BLaER1 treated with 17β-estradiol and CSF1 and Interleukin-3, amounts not matched to agents 10 nM and 100 nM (cell line): ENCODE data around the gene EFCAB12.

Source experiments
- H3K27ac ChIP-seq, 11 experiments: shearing (Covaris generic); formaldehyde crosslinking; 2 replicates each; pipeline ENCODE4 v1.8.1; 2022
- H3K27me3 ChIP-seq, 11 experiments: shearing (Covaris generic); formaldehyde crosslinking; 2 replicates each; pipeline ENCODE4 v1.8.1; 2022
- H3K36me3 ChIP-seq, 11 experiments: shearing (Covaris generic); formaldehyde crosslinking; 2 replicates each; pipeline ENCODE4 v1.8.1; 2022
- H3K4me1 ChIP-seq, 10 experiments: shearing (Covaris generic); formaldehyde crosslinking; 2 replicates each; pipeline ENCODE4 v1.8.1; 2022
- H3K4me2 ChIP-seq, 11 experiments: shearing (Covaris generic); formaldehyde crosslinking; 2 replicates each; pipeline ENCODE4 v1.8.1; 2022
- H3K4me3 ChIP-seq, 10 experiments: shearing (Covaris generic); formaldehyde crosslinking; 2 replicates each; pipeline ENCODE4 v1.8.1; 2022
- H3K9ac ChIP-seq, 11 experiments: shearing (Covaris generic); formaldehyde crosslinking; 2 replicates each; pipeline ENCODE4 v1.8.1; 2022
- H3K9me3 ChIP-seq, 11 experiments: shearing (Covaris generic); formaldehyde crosslinking; replicated peaks in 1 of 11; 2 replicates each; pipeline ENCODE4 v1.8.1; 2022
- H4K20me1 ChIP-seq, 11 experiments: shearing (Covaris generic); formaldehyde crosslinking; 2 replicates each; pipeline ENCODE4 v1.8.1; 2022
- Cebpa-rat ChIP-seq, 11 experiments: shearing (Covaris generic); IDR thresholded peaks; 2 replicates each; pipeline ENCODE4 v1.8.1; 2022

Gene EFCAB12

GRCh38 chr3:129467932-129468331 is 39.5 kb upstream of the EFCAB12 start:
- Histone ChIP-seq H3K36me3 (peaks cover 15 to 69% (median 23%) of the 10 kb centered on the region in 11 experiments; a peak in 17 of 22 replicates), H3K27me3 (no peaks in the 10 kb centered on the region), H3K27ac (no peak overlapping the region), H3K4me3 (no peak overlapping the region), H3K9ac (no peak overlapping the region), H3K9me3 (no peaks in the 10 kb centered on the region), H3K4me1 (peaks cover 0 to 10% (median 3%) of the 10 kb centered on the region in 10 experiments; a peak in 11 of 20 replicates), H4K20me1 (no peaks in the 10 kb centered on the region), H3K4me2 (no peak overlapping the region)
- TF ChIP-seq Cebpa-rat (IDR thresholded peaks at IDR 0.05): no peak

DNA sequence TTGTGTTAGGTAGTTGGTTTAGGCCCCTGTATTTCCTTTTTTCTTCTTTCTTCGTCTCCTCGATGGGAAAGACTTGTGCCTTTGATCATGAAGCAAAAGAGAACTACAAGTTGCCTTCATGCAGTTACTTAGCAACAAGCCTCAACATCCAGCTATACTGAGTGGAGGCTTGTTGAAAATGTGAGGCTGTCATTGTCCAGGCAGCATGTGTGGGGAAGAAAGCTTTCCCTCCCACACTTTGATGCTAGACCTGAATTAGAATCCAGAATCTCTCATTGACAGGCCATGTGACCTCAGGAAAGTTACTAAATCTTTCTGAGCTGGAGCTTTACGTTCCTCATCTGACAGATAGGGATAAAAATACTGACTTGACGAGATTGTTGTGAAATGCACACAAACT is 35.3 kb upstream of the EFCAB12 start:
- H3K27me3 ChIP-seq: no peaks in the 10 kb centered on the region
- H3K36me3 ChIP-seq: peaks cover 14 to 64% (median 35%) of the 10 kb centered on the region in 11 experiments; a peak in 21 of 22 replicates
- H4K20me1 ChIP-seq: no peaks in the 10 kb centered on the region
- H3K27ac ChIP-seq: no peak overlapping the region
- peaks cover 0 to 6% (median 0%) of the 10 kb centered on the region in 11 experiments; a peak in 2 of 22 replicates for H3K9me3 ChIP-seq
- peaks cover 0 to 10% (median 0%) of the 10 kb centered on the region in 10 experiments; a peak in 4 of 20 replicates for H3K4me1 ChIP-seq
- H3K4me3 ChIP-seq: no peak overlapping the region
- TF ChIP-seq Cebpa-rat (IDR thresholded peaks at IDR 0.05): no peak
- H3K9ac ChIP-seq: no peak overlapping the region
- no peak overlapping the region for H3K4me2 ChIP-seq

GRCh38 chr3:129463094-129463493 is 34.7 kb upstream of the EFCAB12 start:
- Histone ChIP-seq H3K4me1 (peaks cover 0 to 10% (median 0%) of the 10 kb centered on the region in 10 experiments; a peak in 4 of 20 replicates), H3K9ac (no peak overlapping the region), H3K9me3 (peaks cover 0 to 8% (median 0%) of the 10 kb centered on the region in 11 experiments; a peak in 2 of 22 replicates), H3K4me2 (no peak overlapping the region), H3K36me3 (peaks cover 15 to 65% (median 38%) of the 10 kb centered on the region in 11 experiments), H3K27ac (no peak overlapping the region), H3K27me3 (no peaks in the 10 kb centered on the region), H4K20me1 (no peaks in the 10 kb centered on the region), H3K4me3 (no peak overlapping the region)
- TF ChIP-seq Cebpa-rat (IDR thresholded peaks at IDR 0.05): no peak

DNA sequence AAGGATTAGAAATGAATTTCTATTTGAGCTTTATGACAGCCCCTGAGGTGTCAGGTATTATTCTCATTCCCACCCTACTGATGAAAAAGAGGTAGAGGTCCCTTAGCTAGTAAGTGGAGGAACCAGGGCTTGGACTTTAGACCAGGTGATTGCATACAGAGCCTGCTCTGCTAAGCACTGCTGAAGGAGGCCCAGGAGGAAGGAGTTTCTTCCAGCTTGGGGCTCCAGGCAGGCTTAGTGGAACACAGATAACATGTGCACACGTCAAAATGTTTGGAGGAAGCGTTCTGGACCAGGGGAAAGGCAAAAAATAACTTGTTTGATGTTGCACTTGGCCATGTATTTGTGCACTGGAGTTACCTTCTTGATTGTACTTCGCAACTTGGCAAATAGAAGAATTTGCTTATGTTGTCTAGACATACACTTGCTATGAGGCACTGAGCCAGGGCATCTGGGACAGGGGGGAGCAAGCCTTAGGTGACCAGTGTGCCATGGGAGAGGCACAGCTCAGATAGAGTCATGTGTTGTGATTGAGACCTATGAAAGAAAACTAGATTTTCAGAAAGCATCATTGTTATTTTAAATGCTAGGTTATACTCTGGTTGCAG is 34.0 kb upstream of the EFCAB12 start:
- Histone ChIP-seq H3K4me2 (no peak overlapping the region), H3K27me3 (no peaks in the 10 kb centered on the region), H3K9ac (no peak overlapping the region), H3K9me3 (peaks cover 0 to 8% (median 0%) of the 10 kb centered on the region in 11 experiments; a peak in 2 of 22 replicates), H3K36me3 (peaks cover 11 to 62% (median 35%) of the 10 kb centered on the region in 11 experiments), H3K27ac (no peak overlapping the region), H3K4me1 (peaks cover 0 to 10% (median 0%) of the 10 kb centered on the region in 10 experiments; a peak in 4 of 20 replicates), H4K20me1 (no peaks in the 10 kb centered on the region), H3K4me3 (no peak overlapping the region)
- no peak for TF ChIP-seq Cebpa-rat (IDR thresholded peaks at IDR 0.05)

DNA sequence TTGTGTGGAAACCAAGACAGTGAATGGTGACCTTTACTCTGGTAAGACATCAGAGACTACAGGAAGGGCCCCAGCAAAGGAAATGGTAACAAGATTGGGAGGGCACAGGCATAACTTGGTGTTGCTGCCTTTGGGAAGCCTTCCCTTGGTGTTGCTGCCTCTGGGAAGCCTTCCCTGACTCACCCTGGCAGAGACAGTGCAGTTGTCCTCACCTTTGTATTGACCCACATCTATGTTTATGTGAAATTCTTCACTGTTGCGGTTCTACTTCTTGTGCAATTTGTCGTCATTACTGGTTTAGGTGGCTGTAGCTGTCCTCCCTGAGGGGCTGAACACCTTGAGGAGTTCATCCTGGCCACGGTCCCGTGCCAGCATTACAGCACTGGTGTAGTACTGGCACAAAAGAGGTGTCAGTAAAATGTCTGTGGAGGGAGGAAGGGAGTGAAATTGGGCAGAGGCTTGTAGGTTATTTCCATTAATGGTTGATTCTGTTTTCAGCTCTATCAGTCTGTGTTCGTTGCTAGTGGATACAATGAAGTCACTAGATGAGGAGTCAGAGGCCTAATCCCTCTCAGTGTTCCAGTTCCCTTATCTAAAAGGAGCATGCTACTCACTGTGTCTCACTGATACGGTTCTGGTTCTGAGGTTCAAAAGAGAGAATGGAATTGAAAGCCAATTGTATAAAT is 33.2 kb upstream of the EFCAB12 start:
- peaks cover 0 to 10% (median 0%) of the 10 kb centered on the region in 10 experiments; a peak in 4 of 20 replicates for H3K4me1 ChIP-seq
- H3K36me3 ChIP-seq: peaks cover 11 to 64% (median 39%) of the 10 kb centered on the region in 11 experiments
- H3K9ac ChIP-seq: no peak overlapping the region
- H3K4me2 ChIP-seq: no peak overlapping the region
- no peaks in the 10 kb centered on the region for H3K27me3 ChIP-seq
- H4K20me1 ChIP-seq: no peaks in the 10 kb centered on the region
- no peak overlapping the region for H3K27ac ChIP-seq
- no peak for TF ChIP-seq Cebpa-rat (IDR thresholded peaks at IDR 0.05)
- H3K9me3 ChIP-seq: peaks cover 0 to 8% (median 0%) of the 10 kb centered on the region in 11 experiments; a peak in 2 of 22 replicates
- no peak overlapping the region for H3K4me3 ChIP-seq

- Histone ChIP-seq H3K36me3 (peaks cover 16 to 63% (median 37%) of the 10 kb centered on the region in 11 experiments), H3K27me3 (no peaks in the 10 kb centered on the region), H3K27ac (no peak overlapping the region), H3K9me3 (peaks cover 0 to 8% (median 0%) of the 10 kb centered on the region in 11 experiments; a peak in 2 of 22 replicates), H3K9ac (no peak overlapping the region), H4K20me1 (no peaks in the 10 kb centered on the region), H3K4me2 (no peak overlapping the region), H3K4me3 (no peak overlapping the region), H3K4me1 (peaks cover 0 to 16% (median 0%) of the 10 kb centered on the region in 10 experiments; a peak in 6 of 20 replicates)
- TF ChIP-seq Cebpa-rat (IDR thresholded peaks at IDR 0.05): no peak
Observed at GRCh38 chr3:129461022-129461421, 32.6 kb upstream of the EFCAB12 start.

GRCh38 chr3:129460572-129460971 is 32.1 kb upstream of the EFCAB12 start:
- Histone ChIP-seq H3K27me3 (no peaks in the 10 kb centered on the region), H4K20me1 (no peaks in the 10 kb centered on the region), H3K4me1 (peaks cover 0 to 19% (median 0%) of the 10 kb centered on the region in 10 experiments; a peak in 6 of 20 replicates), H3K4me2 (no peak overlapping the region), H3K9me3 (peaks cover 0 to 8% (median 0%) of the 10 kb centered on the region in 11 experiments; a peak in 2 of 22 replicates), H3K9ac (no peak overlapping the region), H3K36me3 (peaks cover 20 to 66% (median 38%) of the 10 kb centered on the region in 11 experiments), H3K27ac (no peak overlapping the region), H3K4me3 (no peak overlapping the region)
- no peak for TF ChIP-seq Cebpa-rat (IDR thresholded peaks at IDR 0.05)

DNA sequence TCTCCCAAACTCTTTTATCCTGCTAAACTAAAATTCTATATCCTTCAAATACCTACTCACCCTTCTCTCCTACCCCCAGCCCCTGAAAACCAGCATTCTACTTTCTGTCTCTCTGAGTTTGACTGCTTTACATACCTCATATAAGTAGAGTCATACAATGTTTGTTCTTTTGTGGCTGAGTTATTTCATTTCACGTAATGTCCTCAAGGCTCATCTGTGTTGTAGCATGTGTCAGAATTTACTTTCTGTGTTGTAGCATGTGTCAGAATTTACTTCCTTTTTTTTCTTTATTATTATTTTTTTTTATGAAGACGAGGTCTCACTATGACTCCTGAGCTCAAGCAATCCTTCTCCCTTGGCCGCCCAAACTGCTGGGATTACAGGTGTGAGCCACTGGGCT is 31.7 kb upstream of the EFCAB12 start:
- Histone ChIP-seq H3K4me1 (peaks cover 0 to 19% (median 0%) of the 10 kb centered on the region in 10 experiments; a peak in 6 of 20 replicates), H3K27ac (no peak overlapping the region), H3K4me3 (no peak overlapping the region), H3K9me3 (peaks cover 0 to 8% (median 0%) of the 10 kb centered on the region in 11 experiments; a peak in 2 of 22 replicates), H4K20me1 (no peaks in the 10 kb centered on the region), H3K4me2 (no peak overlapping the region), H3K9ac (no peak overlapping the region), H3K27me3 (no peaks in the 10 kb centered on the region), H3K36me3 (peaks cover 23 to 70% (median 41%) of the 10 kb centered on the region in 11 experiments)
- no peak for TF ChIP-seq Cebpa-rat (IDR thresholded peaks at IDR 0.05)

- Histone ChIP-seq H3K4me1 (peaks cover 0 to 18% (median 0%) of the 10 kb centered on the region in 10 experiments; a peak in 4 of 20 replicates), H3K9me3 (peaks cover 0 to 2% (median 0%) of the 10 kb centered on the region in 11 experiments; a peak in 1 of 22 replicates), H4K20me1 (no peaks in the 10 kb centered on the region), H3K4me3 (no peak overlapping the region), H3K36me3 (peaks cover 48 to 74% (median 56%) of the 10 kb centered on the region in 11 experiments), H3K9ac (no peak overlapping the region), H3K4me2 (no peak overlapping the region), H3K27ac (no peak overlapping the region), H3K27me3 (no peaks in the 10 kb centered on the region)
- TF ChIP-seq Cebpa-rat (IDR thresholded peaks at IDR 0.05): no peak
Observed at GRCh38 chr3:129453732-129454131, 25.3 kb upstream of the EFCAB12 start.
